Astrocyte (in vitro differentiated cells and primary cell): ENCODE results near the gene MTUS2.

Experiments
- EZH2 ChIP-seq: IDR thresholded peaks from 2 replicates; pipeline ENCODE4 v1.6.1; 2012; ENCODE audit warnings: mild to moderate bottlenecking, low read length, inconsistent platforms; ENCODE audit not compliant: insufficient read depth
- TF ChIP-seq, protein P1 (sequence below): IDR thresholded peaks from 2 replicates; pipeline ENCODE4 v1.5.1; 2011; ENCODE audit warnings: low read depth, mild to moderate bottlenecking, inconsistent platforms, low read length, moderate library complexity; ENCODE audit not compliant: insufficient read depth

DNA sequence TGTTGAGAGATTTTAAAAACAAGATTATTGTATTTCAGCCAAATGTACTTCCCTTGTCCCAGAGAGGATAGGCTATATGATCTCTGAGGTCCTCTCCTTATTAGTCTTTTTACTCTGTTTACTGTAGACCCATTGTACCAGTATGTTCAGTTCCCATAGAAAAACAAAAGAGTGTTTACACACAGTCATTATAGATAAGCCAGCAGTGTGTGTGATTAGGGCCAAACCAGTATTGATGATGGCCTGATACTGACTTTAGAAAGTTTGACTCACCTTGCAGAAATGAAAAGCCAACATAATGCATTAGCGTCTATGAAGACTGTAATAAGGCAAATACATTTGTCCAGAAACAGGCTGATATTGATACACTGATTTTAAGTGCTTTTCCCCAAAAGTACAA is 6.2 kb downstream of the MTUS2 start:
- TF ChIP-seq, protein P1, sequence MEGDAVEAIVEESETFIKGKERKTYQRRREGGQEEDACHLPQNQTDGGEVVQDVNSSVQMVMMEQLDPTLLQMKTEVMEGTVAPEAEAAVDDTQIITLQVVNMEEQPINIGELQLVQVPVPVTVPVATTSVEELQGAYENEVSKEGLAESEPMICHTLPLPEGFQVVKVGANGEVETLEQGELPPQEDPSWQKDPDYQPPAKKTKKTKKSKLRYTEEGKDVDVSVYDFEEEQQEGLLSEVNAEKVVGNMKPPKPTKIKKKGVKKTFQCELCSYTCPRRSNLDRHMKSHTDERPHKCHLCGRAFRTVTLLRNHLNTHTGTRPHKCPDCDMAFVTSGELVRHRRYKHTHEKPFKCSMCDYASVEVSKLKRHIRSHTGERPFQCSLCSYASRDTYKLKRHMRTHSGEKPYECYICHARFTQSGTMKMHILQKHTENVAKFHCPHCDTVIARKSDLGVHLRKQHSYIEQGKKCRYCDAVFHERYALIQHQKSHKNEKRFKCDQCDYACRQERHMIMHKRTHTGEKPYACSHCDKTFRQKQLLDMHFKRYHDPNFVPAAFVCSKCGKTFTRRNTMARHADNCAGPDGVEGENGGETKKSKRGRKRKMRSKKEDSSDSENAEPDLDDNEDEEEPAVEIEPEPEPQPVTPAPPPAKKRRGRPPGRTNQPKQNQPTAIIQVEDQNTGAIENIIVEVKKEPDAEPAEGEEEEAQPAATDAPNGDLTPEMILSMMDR: no peak
- no peak for TF ChIP-seq EZH2
